ENCODE data around the gene STXBP5.

STXBP5 gene

GRCh38 chr6:147298461-147298860 is 94.2 kb downstream of the STXBP5 start:
- Histone ChIP-seq H3F3A (ENCODE audit: insufficient read depth, low read length) (no peaks in the 10 kb centered on the region), H3K9me3 (ENCODE audit: low read length) (peaks cover 9% of the 10 kb centered on the region; the same call in 1 of the 2 replicates), H3K9me2 (ENCODE audit: low read depth, low read length) (no peaks in the 10 kb centered on the region), H4K20me1 (ENCODE audit: insufficient read depth, low read length) (no peaks in the 10 kb centered on the region), H3K36me3 (ENCODE audit: insufficient read depth, low read length) (peaks cover 2% of the 10 kb centered on the region), H3K4me3 (ENCODE audit: low read depth, low read length, poor library complexity, severe bottlenecking) (no peak overlapping the region), H3K27ac (ENCODE audit: low read depth, low read length, poor library complexity, severe bottlenecking) (no peak overlapping the region), H3K27me3 (ENCODE audit: insufficient read depth, low read length) (no peaks in the 10 kb centered on the region), H3K4me2 (ENCODE audit: low read length) (no peak overlapping the region), H3K4me1 (ENCODE audit: insufficient read depth, low read length, severe bottlenecking) (no peaks in the 10 kb centered on the region), H2AFZ (ENCODE audit: low read length) (no peak overlapping the region), H3K9ac (ENCODE audit: low read length) (no peak overlapping the region), H3K79me2 (ENCODE audit: insufficient read depth, low read length) (no peaks in the 10 kb centered on the region)
- TF ChIP-seq EZH2 (IDR thresholded peaks at IDR 0.05; ENCODE audit: borderline replicate concordance, low read length) = no peak

- Histone ChIP-seq H3K9ac (ENCODE audit: low read length) (no peak overlapping the region), H4K20me1 (ENCODE audit: insufficient read depth, low read length) (no peaks in the 10 kb centered on the region), H3K27me3 (ENCODE audit: insufficient read depth, low read length) (no peaks in the 10 kb centered on the region), H2AFZ (ENCODE audit: low read length) (no peak overlapping the region), H3K4me1 (ENCODE audit: insufficient read depth, low read length, severe bottlenecking) (no peaks in the 10 kb centered on the region), H3K9me3 (ENCODE audit: low read length) (peaks cover 11% of the 10 kb centered on the region; the same call in 1 of the 2 replicates), H3K27ac (ENCODE audit: low read depth, low read length, poor library complexity, severe bottlenecking) (no peak overlapping the region), H3K79me2 (ENCODE audit: insufficient read depth, low read length) (no peaks in the 10 kb centered on the region), H3K36me3 (ENCODE audit: insufficient read depth, low read length) (peaks cover 6% of the 10 kb centered on the region), H3K4me2 (ENCODE audit: low read length) (no peak overlapping the region), H3K9me2 (ENCODE audit: low read depth, low read length) (no peaks in the 10 kb centered on the region), H3F3A (ENCODE audit: insufficient read depth, low read length) (no peaks in the 10 kb centered on the region), H3K4me3 (ENCODE audit: low read depth, low read length, poor library complexity, severe bottlenecking) (no peak overlapping the region)
- TF ChIP-seq EZH2 (IDR thresholded peaks at IDR 0.05; ENCODE audit: borderline replicate concordance, low read length) (no peak), CTCF (IDR thresholded peaks at IDR 0.05; ENCODE audit: low read length) (no peak)
These were observed 94.8 kb downstream of the STXBP5 start for GRCh38 chr6:147299035-147299434.

- TF ChIP-seq CTCF (IDR thresholded peaks at IDR 0.05; ENCODE audit: low read length) (no peak), EZH2 (IDR thresholded peaks at IDR 0.05; ENCODE audit: borderline replicate concordance, low read length) (no peak)
- Histone ChIP-seq H3K36me3 (ENCODE audit: insufficient read depth, low read length) (peaks cover 14% of the 10 kb centered on the region), H4K20me1 (ENCODE audit: insufficient read depth, low read length) (no peaks in the 10 kb centered on the region), H2AFZ (ENCODE audit: low read length) (no peak overlapping the region), H3K79me2 (ENCODE audit: insufficient read depth, low read length) (no peaks in the 10 kb centered on the region), H3K4me1 (ENCODE audit: insufficient read depth, low read length, severe bottlenecking) (no peaks in the 10 kb centered on the region), H3K27me3 (ENCODE audit: insufficient read depth, low read length) (no peaks in the 10 kb centered on the region), H3K9ac (ENCODE audit: low read length) (no peak overlapping the region), H3F3A (ENCODE audit: insufficient read depth, low read length) (no peaks in the 10 kb centered on the region), H3K9me2 (ENCODE audit: low read depth, low read length) (no peaks in the 10 kb centered on the region), H3K27ac (ENCODE audit: low read depth, low read length, poor library complexity, severe bottlenecking) (no peak overlapping the region), H3K4me2 (ENCODE audit: low read length) (no peak overlapping the region), H3K4me3 (ENCODE audit: low read depth, low read length, poor library complexity, severe bottlenecking) (no peak overlapping the region), H3K9me3 (ENCODE audit: low read length) (peaks cover 12% of the 10 kb centered on the region; the same call in 1 of the 2 replicates)
These were observed 96.9 kb downstream of the STXBP5 start for GRCh38 chr6:147301070-147301469.

GRCh38 chr6:147304016-147304415 is 99.8 kb downstream of the STXBP5 start:
- H3K4me1 ChIP-seq (ENCODE audit: insufficient read depth, low read length, severe bottlenecking) = no peaks in the 10 kb centered on the region

More at GRCh38 chr6:147304016-147304415, 99.8 kb downstream of the STXBP5 start:
- no peak overlapping the region for H3K9ac ChIP-seq (ENCODE audit: low read length)
- peaks cover 14% of the 10 kb centered on the region for H3K36me3 ChIP-seq (ENCODE audit: insufficient read depth, low read length)
- no peaks in the 10 kb centered on the region for H3F3A ChIP-seq (ENCODE audit: insufficient read depth, low read length)
- 0 out of 2 replicates have a peak, but pooled peaks cover 5% of the 10 kb centered on the region for H3K9me3 ChIP-seq (ENCODE audit: low read length)
- H3K9me2 ChIP-seq (ENCODE audit: low read depth, low read length) = no peaks in the 10 kb centered on the region
- no peaks in the 10 kb centered on the region for H3K79me2 ChIP-seq (ENCODE audit: insufficient read depth, low read length)
- TF ChIP-seq EZH2 (IDR thresholded peaks at IDR 0.05; ENCODE audit: borderline replicate concordance, low read length) = no peak
- TF ChIP-seq CTCF (IDR thresholded peaks at IDR 0.05; ENCODE audit: low read length) = no peak
- no peak overlapping the region for H3K27ac ChIP-seq (ENCODE audit: low read depth, low read length, poor library complexity, severe bottlenecking)
- no peak overlapping the region for H3K4me2 ChIP-seq (ENCODE audit: low read length)
- no peak overlapping the region for H3K4me3 ChIP-seq (ENCODE audit: low read depth, low read length, poor library complexity, severe bottlenecking)
- no peaks in the 10 kb centered on the region for H3K27me3 ChIP-seq (ENCODE audit: insufficient read depth, low read length)
- no peaks in the 10 kb centered on the region for H4K20me1 ChIP-seq (ENCODE audit: insufficient read depth, low read length)
- H2AFZ ChIP-seq (ENCODE audit: low read length) = no peak overlapping the region
